Thyroid gland (tissue), 4 donors: ENCODE measurements around the gene CCBE1.

Experiments
- CTCF ChIP-seq, 6 experiments: fragments of 200-600 bp in 3 of 6; fragments of 450-650 bp in 3 of 6; sonication (generic) in 3 of 6; IDR thresholded peaks; one replicate each; pipeline ENCODE4 v1.5.1; 2016 to 2019; ENCODE audit warnings: antibody characterized with exemption in 6 of 6, mild to moderate bottlenecking in 2 of 6, inconsistent platforms in 1 of 6, moderate library complexity in 1 of 6
- POLR2A ChIP-seq, 2 donors: fragments of 450-650 bp; IDR thresholded peaks; one replicate each; pipeline ENCODE4 v1.6.1; 2017; ENCODE audit warnings: antibody characterized with exemption in 2 of 2, mild to moderate bottlenecking in 2 of 2, moderate library complexity in 1 of 2

GRCh38 chr18:59655676-59656075, 41.5 kb downstream of the CCBE1 start:
- TF ChIP-seq CTCF (IDR thresholded peaks at IDR 0.05) = no peak
- no peak for TF ChIP-seq POLR2A (IDR thresholded peaks at IDR 0.05)
